Thoracic aorta (tissue), 2 donors: ENCODE results near the gene ALG5. TPM values are rescaled to one million over a fixed set of nuclear protein-coding genes. Genes with fewer than 3 reads are reported as not detected.

Experiments
- ATAC-seq: fragments of 150-250 bp; one replicate; pipeline ENCODE4 v1.8.0; 2017; ENCODE audit warnings: low read depth; ENCODE audit not compliant: insufficient number of reproducible peaks, low FRiP score
- DNase-seq: peaks from one replicate; pipeline ENCODE4 v3.0.0-alpha.2; 2020; ENCODE audit warnings: low spot score
- H3K27ac ChIP-seq, 2 donors: fragments of 200-600 bp; sonication (generic); 1 replicate in 1 of 2; 2 replicates in 1 of 2; pipeline ENCODE4 v1.5.1; 2016; ENCODE audit warnings: mild to moderate bottlenecking in 2 of 2, moderate library complexity in 2 of 2
- H3K27me3 ChIP-seq: fragments of 200-600 bp; sonication (generic); replicated peaks from 2 replicates; pipeline ENCODE4 v1.6.0; 2016; ENCODE audit warnings: mild to moderate bottlenecking; ENCODE audit not compliant: insufficient read depth
- H3K36me3 ChIP-seq: fragments of 200-600 bp; sonication (generic); one replicate; pipeline ENCODE4 v1.5.1; 2016
- H3K4me1 ChIP-seq, 2 donors: fragments of 200-600 bp; sonication (generic); 1 replicate in 1 of 2; 2 replicates in 1 of 2; pipeline versions ENCODE4 v1.5.1 to v1.6.0; 2016; ENCODE audit warnings: low read depth in 2 of 2, mild to moderate bottlenecking in 1 of 2; ENCODE audit not compliant: control insufficient read depth in 1 of 2
- H3K4me3 ChIP-seq: fragments of 200-600 bp; sonication (generic); 2 replicates; pipeline ENCODE4 v1.5.1; 2016; ENCODE audit warnings: mild to moderate bottlenecking
- H3K9me3 ChIP-seq: fragments of 200-600 bp; sonication (generic); 2 replicates; pipeline ENCODE4 v1.5.1; 2016
- total RNA-seq, 2 donors: library from RNA; depleted of rRNA; stranded (reverse); fragments of >200 nt; gene quantifications; one replicate each; pipeline versions ENCODE4 v1.1.0 to v1.2.3, GENCODE V29; 2016
- TF ChIP-seq, protein P1 (sequence below): fragments of 200-600 bp; sonication (generic); IDR thresholded peaks from one replicate; pipeline ENCODE4 v1.5.1; 2019; ENCODE audit warnings: antibody characterized with exemption

ALG5 gene, protein sequence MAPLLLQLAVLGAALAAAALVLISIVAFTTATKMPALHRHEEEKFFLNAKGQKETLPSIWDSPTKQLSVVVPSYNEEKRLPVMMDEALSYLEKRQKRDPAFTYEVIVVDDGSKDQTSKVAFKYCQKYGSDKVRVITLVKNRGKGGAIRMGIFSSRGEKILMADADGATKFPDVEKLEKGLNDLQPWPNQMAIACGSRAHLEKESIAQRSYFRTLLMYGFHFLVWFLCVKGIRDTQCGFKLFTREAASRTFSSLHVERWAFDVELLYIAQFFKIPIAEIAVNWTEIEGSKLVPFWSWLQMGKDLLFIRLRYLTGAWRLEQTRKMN
- total RNA-seq, result 10 to 100 TPM; 13.5 to 19.9 TPM

DNA sequence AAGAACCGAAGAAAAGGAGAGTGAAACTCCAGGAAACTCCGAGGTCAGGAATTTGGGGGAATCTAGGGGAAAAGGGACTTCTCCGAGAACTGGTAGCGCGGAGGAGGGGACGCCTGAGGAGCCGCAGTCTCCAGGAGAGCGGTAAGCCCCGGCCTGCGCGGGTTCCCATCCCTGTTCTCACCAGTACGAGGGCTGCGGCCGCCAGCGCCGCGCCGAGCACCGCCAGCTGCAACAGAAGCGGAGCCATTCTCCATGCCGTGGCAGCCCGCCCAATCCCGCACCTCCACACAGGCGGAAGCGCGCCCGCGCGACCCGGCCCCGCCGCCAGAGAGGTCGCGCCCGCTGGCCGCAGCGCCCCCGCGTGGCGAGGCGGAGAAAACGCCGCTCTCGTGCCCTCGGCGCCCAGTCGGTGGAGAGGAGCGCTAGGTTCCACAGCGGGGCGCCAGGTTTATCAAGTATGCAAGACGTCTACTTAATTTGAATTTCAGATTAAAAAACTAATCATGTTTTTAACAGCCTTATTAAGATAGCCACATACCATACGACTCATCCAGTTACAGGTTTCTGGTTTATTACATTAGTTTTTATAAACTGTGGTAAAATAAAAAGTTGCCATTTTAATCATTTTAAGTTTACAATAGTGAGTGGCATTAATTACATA, at the start of gene ALG5:
TSS of gene ALG5 (minus strand) at position 287 of the 661 bp plus-strand sequence. CDS start at position 247, 40 bp downstream.
- Histone ChIP-seq H3K27me3 (no peaks in the 10 kb centered on the region), H3K4me3 (peak within 1 kb of the TSS; percentile 96), H3K27ac (peak within 1 kb of the TSS; percentile 94 to 99), H3K9me3 (no peaks in the 10 kb centered on the region), H3K36me3 (peaks cover 3% of the 10 kb centered on the region), H3K4me1 (peaks cover 16 to 22% of the 10 kb centered on the region in 2 donors)
- DNase-seq, result peak; percentile 47
- TF ChIP-seq, protein P1, sequence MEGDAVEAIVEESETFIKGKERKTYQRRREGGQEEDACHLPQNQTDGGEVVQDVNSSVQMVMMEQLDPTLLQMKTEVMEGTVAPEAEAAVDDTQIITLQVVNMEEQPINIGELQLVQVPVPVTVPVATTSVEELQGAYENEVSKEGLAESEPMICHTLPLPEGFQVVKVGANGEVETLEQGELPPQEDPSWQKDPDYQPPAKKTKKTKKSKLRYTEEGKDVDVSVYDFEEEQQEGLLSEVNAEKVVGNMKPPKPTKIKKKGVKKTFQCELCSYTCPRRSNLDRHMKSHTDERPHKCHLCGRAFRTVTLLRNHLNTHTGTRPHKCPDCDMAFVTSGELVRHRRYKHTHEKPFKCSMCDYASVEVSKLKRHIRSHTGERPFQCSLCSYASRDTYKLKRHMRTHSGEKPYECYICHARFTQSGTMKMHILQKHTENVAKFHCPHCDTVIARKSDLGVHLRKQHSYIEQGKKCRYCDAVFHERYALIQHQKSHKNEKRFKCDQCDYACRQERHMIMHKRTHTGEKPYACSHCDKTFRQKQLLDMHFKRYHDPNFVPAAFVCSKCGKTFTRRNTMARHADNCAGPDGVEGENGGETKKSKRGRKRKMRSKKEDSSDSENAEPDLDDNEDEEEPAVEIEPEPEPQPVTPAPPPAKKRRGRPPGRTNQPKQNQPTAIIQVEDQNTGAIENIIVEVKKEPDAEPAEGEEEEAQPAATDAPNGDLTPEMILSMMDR, result peak; percentile 93
- peak; percentile 92 for ATAC-seq

DNA sequence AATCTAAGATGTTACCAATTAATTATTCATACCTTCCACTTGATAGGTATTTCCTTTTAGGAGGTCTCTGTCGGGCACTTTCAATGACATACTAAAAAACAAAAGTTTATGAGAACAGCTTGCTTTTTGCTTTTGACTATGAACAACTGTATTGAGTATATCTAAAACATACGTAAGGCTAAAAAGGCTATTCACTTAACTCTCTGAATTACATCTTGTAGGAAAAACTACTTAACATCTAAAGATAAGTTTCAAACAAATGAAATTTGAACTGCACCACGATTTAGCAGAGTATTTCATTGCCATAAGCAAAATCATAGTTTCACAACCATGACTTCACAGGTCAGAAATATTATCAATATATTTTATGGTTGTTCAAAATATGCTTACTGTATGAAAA, 48.7 kb upstream of the ALG5 start:
- DNase-seq (no peak), ATAC-seq (no peak)
- H3K4me3 ChIP-seq, result no peak overlapping the region
- peaks cover 17% of the 10 kb centered on the region for H3K36me3 ChIP-seq
- no peaks in the 10 kb centered on the region for H3K27me3 ChIP-seq
- no peaks in the 10 kb centered on the region for H3K4me1 ChIP-seq
- TF ChIP-seq, protein P1, result no peak
- no peaks in the 10 kb centered on the region for H3K9me3 ChIP-seq
- no peak overlapping the region for H3K27ac ChIP-seq

DNA sequence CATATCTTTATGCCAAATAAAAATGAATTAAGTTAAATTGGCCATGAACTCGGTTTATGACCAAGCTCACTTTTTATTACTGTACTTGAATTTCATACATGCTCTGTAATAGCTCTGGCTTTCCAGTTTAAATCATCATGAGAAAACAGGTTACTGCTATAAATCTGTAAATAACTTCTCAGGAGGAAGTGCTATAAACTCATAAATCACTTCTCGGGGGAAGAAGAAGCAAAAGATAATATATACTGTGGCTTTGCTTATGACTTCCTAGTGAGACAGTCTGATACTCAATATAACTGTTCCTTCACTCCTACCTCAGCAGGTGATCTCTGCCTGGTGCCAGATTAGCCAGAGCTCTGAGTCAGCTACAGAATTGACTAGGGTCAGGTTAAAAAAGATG, 47.9 kb upstream of the ALG5 start:
- Histone ChIP-seq H3K9me3 (no peaks in the 10 kb centered on the region), H3K27me3 (no peaks in the 10 kb centered on the region), H3K4me3 (no peak overlapping the region), H3K4me1 (no peaks in the 10 kb centered on the region), H3K27ac (no peak overlapping the region), H3K36me3 (peaks cover 22% of the 10 kb centered on the region)
- DNase-seq (no peak), ATAC-seq (no peak)
- TF ChIP-seq, protein P1, result no peak

DNA sequence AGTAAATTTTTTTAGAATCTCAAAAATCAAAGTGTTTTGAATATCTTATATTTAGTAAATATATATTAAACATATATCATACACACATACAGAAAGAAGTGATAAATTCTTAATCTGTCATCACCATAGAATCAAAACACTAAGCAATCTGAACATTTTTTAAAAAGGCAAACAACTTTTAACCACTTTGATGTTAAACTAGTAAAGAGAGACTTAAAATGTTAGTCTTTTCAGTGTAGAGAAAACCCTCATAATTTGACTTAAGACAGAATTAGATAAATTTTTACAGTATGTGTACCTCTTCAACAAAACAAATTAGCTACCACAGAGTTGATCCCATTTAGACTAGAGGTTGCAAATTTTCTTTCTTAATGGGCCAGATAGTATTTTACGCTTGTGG, 46.9 kb upstream of the ALG5 start:
- H3K36me3 ChIP-seq, result peaks cover 22% of the 10 kb centered on the region

DNA sequence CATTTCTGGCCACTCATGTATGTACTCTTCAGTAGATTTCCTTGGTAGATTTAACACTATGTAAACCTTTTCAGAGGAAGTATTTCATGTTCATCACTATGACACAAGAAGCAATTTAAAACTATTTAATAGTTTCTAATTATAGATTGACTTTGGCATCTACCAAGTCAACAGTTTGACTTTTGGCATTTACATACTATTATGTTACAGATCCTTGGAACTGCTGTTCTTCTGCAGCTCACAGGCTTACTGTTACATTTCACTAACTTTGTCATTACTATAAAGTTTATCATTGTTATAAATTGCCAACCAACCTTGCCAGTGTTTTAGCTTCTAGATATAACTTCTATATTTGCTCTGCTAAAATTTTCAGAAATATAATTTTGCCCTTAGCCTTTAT, 41.6 kb upstream of the ALG5 start:
- TF ChIP-seq, protein P1, result no peak

More for the DNA sequence above, 46.9 kb upstream of the ALG5 start:
- no peak for DNase-seq
- H3K4me3 ChIP-seq, result no peak overlapping the region
- TF ChIP-seq, protein P1, result no peak
- H3K27ac ChIP-seq, result no peak overlapping the region
- no peaks in the 10 kb centered on the region for H3K9me3 ChIP-seq
- no peak for ATAC-seq
- no peaks in the 10 kb centered on the region for H3K4me1 ChIP-seq
- no peaks in the 10 kb centered on the region for H3K27me3 ChIP-seq

More for the DNA sequence above, 41.6 kb upstream of the ALG5 start:
- Histone ChIP-seq H3K27ac (no peak overlapping the region), H3K4me3 (no peak overlapping the region), H3K36me3 (peaks cover 33% of the 10 kb centered on the region), H3K4me1 (no peaks in the 10 kb centered on the region), H3K9me3 (no peaks in the 10 kb centered on the region), H3K27me3 (no peaks in the 10 kb centered on the region)
- ATAC-seq (no peak), DNase-seq (no peak)
